H1 (cell line): ENCODE measurements around the gene FUNDC1. TPM values are rescaled to one million over a fixed set of nuclear protein-coding genes. Genes with fewer than 3 reads are reported as not detected.

Source experiments
- ASH2L ChIP-seq: fragments of 200-600, 300-600 bp; sonication (generic); IDR thresholded peaks from one replicate; pipeline ENCODE4 v1.7.1; 2017; ENCODE audit warnings: low read length
- JUN ChIP-seq: IDR thresholded peaks from 2 replicates; pipeline ENCODE4 v1.6.1; 2011; ENCODE audit warnings: low read depth, mild to moderate bottlenecking, improper control_type of control experiment, low read length
- MAFK ChIP-seq: IDR thresholded peaks from 2 replicates; pipeline ENCODE4 v1.6.1; 2012; ENCODE audit warnings: low read depth, mild to moderate bottlenecking, improper control_type of control experiment, low read length
- POU5F1 ChIP-seq: IDR thresholded peaks from 2 replicates; pipeline ENCODE4 v1.6.1; 2011; ENCODE audit warnings: low read depth, mild to moderate bottlenecking, low read length, moderate library complexity
- SP1 ChIP-seq: IDR thresholded peaks from 2 replicates; pipeline ENCODE4 v1.6.1; 2011; ENCODE audit warnings: low read depth, low read length
- YY1 ChIP-seq: IDR thresholded peaks from 2 replicates; pipeline ENCODE4 v1.6.1; 2011; ENCODE audit warnings: low read depth, mild to moderate bottlenecking, low read length
- ZNF274 ChIP-seq: IDR thresholded peaks from 2 replicates; pipeline ENCODE4 v1.7.0; 2012; ENCODE audit warnings: low read length, borderline replicate concordance; ENCODE audit errors: extremely low read depth
- polyA plus RNA-seq, 7 experiments: library from polyadenylated mRNA; depleted of rRNA in 3 of 7; stranded (reverse) in 5 of 7; unstranded in 2 of 7; fragments of >200 nt in 5 of 7; fragments of 200-250 nt in 2 of 7; gene quantifications; 1 replicate in 5 of 7; 2 replicates in 1 of 7; 4 replicates in 1 of 7; pipeline versions ENCODE4 v1.2.1 to v1.2.3, GENCODE V29; 2011 to 2013; ENCODE audit warnings: missing spikeins in 2 of 7, mixed read lengths in 2 of 7
- total RNA-seq: library from RNA; stranded (reverse); fragmentation: NEBNext Ultra II Directional; extraction: Animal tissue kit (Norgen Biotek cat#: 25700); gene quantifications from 2 replicates; pipeline ENCODE4 v1.2.1, GENCODE V29; 2021
- TF ChIP-seq, protein P1 (sequence below): IDR thresholded peaks from 2 replicates; pipeline ENCODE4 v1.6.1; 2011; ENCODE audit warnings: low read depth, mild to moderate bottlenecking, low read length; ENCODE audit not compliant: insufficient read depth
- TF ChIP-seq, protein P2 (sequence below): IDR thresholded peaks from 2 replicates; pipeline ENCODE4 v1.6.1; 2011; ENCODE audit warnings: low read length, improper control_type of control experiment
- TF ChIP-seq, protein P3 (sequence below): fragments of 300-600 bp; sonication (generic); IDR thresholded peaks from 2 replicates; pipeline ENCODE4 v1.7.1; 2012; ENCODE audit warnings: low read length, moderate library complexity, mild to moderate bottlenecking, inconsistent platforms; ENCODE audit not compliant: insufficient replicate concordance

The FUNDC1 gene
- total and polyA plus RNA-seq, 2 of the 8 experiments (the other 6 are each of a cell fraction or from before 2014, with no cell fraction given) = 13.7 to 24.1 TPM

DNA sequence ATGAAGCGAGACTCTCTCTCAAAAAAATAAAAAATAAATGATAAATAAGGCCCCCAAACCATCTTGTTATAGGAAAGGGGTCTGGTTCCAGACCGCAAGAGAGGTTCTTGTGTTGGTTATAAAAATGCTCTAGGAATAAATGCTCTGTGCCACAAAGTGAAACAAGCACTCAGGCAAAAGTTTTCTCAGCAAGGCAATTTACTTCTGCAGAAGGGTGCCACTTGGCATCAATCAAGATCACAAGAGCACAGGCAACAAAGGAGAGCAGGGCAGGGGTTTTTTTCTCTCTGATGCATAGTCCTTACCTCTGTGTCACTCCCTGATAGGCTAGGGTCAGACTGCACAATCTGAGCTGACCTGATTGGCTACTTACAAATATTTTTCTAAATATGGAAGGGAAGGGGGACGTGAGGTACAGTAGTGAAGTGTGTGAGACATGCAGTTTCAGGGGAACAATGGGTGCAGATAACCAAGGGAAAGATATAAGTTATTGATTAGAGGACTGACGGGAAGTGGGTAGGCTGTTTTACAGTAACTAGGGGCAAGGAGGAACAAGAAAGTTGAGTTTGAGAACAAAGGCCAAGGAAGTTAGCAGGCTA is 29.8 kb upstream of the FUNDC1 start (continued):
- TF ChIP-seq, protein P1, sequence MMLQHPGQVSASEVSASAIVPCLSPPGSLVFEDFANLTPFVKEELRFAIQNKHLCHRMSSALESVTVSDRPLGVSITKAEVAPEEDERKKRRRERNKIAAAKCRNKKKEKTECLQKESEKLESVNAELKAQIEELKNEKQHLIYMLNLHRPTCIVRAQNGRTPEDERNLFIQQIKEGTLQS = no peak
- no peak for TF ChIP-seq POU5F1
- TF ChIP-seq, protein P2, sequence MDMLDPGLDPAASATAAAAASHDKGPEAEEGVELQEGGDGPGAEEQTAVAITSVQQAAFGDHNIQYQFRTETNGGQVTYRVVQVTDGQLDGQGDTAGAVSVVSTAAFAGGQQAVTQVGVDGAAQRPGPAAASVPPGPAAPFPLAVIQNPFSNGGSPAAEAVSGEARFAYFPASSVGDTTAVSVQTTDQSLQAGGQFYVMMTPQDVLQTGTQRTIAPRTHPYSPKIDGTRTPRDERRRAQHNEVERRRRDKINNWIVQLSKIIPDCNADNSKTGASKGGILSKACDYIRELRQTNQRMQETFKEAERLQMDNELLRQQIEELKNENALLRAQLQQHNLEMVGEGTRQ = no peak
- TF ChIP-seq YY1 = no peak
- no peak for TF ChIP-seq ZNF274
- no peak for TF ChIP-seq JUN
- no peak for TF ChIP-seq ASH2L
- TF ChIP-seq, protein P3, sequence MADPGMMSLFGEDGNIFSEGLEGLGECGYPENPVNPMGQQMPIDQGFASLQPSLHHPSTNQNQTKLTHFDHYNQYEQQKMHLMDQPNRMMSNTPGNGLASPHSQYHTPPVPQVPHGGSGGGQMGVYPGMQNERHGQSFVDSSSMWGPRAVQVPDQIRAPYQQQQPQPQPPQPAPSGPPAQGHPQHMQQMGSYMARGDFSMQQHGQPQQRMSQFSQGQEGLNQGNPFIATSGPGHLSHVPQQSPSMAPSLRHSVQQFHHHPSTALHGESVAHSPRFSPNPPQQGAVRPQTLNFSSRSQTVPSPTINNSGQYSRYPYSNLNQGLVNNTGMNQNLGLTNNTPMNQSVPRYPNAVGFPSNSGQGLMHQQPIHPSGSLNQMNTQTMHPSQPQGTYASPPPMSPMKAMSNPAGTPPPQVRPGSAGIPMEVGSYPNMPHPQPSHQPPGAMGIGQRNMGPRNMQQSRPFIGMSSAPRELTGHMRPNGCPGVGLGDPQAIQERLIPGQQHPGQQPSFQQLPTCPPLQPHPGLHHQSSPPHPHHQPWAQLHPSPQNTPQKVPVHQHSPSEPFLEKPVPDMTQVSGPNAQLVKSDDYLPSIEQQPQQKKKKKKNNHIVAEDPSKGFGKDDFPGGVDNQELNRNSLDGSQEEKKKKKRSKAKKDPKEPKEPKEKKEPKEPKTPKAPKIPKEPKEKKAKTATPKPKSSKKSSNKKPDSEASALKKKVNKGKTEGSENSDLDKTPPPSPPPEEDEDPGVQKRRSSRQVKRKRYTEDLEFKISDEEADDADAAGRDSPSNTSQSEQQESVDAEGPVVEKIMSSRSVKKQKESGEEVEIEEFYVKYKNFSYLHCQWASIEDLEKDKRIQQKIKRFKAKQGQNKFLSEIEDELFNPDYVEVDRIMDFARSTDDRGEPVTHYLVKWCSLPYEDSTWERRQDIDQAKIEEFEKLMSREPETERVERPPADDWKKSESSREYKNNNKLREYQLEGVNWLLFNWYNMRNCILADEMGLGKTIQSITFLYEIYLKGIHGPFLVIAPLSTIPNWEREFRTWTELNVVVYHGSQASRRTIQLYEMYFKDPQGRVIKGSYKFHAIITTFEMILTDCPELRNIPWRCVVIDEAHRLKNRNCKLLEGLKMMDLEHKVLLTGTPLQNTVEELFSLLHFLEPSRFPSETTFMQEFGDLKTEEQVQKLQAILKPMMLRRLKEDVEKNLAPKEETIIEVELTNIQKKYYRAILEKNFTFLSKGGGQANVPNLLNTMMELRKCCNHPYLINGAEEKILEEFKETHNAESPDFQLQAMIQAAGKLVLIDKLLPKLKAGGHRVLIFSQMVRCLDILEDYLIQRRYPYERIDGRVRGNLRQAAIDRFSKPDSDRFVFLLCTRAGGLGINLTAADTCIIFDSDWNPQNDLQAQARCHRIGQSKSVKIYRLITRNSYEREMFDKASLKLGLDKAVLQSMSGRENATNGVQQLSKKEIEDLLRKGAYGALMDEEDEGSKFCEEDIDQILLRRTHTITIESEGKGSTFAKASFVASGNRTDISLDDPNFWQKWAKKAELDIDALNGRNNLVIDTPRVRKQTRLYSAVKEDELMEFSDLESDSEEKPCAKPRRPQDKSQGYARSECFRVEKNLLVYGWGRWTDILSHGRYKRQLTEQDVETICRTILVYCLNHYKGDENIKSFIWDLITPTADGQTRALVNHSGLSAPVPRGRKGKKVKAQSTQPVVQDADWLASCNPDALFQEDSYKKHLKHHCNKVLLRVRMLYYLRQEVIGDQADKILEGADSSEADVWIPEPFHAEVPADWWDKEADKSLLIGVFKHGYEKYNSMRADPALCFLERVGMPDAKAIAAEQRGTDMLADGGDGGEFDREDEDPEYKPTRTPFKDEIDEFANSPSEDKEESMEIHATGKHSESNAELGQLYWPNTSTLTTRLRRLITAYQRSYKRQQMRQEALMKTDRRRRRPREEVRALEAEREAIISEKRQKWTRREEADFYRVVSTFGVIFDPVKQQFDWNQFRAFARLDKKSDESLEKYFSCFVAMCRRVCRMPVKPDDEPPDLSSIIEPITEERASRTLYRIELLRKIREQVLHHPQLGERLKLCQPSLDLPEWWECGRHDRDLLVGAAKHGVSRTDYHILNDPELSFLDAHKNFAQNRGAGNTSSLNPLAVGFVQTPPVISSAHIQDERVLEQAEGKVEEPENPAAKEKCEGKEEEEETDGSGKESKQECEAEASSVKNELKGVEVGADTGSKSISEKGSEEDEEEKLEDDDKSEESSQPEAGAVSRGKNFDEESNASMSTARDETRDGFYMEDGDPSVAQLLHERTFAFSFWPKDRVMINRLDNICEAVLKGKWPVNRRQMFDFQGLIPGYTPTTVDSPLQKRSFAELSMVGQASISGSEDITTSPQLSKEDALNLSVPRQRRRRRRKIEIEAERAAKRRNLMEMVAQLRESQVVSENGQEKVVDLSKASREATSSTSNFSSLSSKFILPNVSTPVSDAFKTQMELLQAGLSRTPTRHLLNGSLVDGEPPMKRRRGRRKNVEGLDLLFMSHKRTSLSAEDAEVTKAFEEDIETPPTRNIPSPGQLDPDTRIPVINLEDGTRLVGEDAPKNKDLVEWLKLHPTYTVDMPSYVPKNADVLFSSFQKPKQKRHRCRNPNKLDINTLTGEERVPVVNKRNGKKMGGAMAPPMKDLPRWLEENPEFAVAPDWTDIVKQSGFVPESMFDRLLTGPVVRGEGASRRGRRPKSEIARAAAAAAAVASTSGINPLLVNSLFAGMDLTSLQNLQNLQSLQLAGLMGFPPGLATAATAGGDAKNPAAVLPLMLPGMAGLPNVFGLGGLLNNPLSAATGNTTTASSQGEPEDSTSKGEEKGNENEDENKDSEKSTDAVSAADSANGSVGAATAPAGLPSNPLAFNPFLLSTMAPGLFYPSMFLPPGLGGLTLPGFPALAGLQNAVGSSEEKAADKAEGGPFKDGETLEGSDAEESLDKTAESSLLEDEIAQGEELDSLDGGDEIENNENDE = no peak
- no peak for TF ChIP-seq SP1
- no peak for TF ChIP-seq MAFK
